H1 (cell line): Measurements from ENCODE around the gene CTTNBP2NL. TPM values are rescaled to one million over a fixed set of nuclear protein-coding genes. Genes with fewer than 3 reads are reported as not detected.

Experiments used
- CTCF ChIA-PET: fragments of 300-600 bp; sonication (Branson Sonifier 250); formaldehyde crosslinking; loops from one replicate; lab custom pipeline; 2021; ENCODE audit not compliant: partially characterized antibody; lab: Charles Lee
- POLR2A ChIA-PET: fragments of 300-600 bp; sonication (Branson Sonifier 250); formaldehyde crosslinking; loops from one replicate; lab custom pipeline; 2021; ENCODE audit warnings: inconsistent platforms; ENCODE audit not compliant: partially characterized antibody; lab: Charles Lee
- DNase-seq, 2 experiments: peaks; one replicate each; pipeline versions ENCODE4 v3.0.0 to v3.0.0-alpha.2; 2010 to 2022; ENCODE audit warnings: low spot score in 2 of 2, low read depth in 1 of 2, mixed read lengths in 1 of 2
- FAIRE-seq: peaks from 2 replicates; lab custom pipeline; 2011; peaks lifted over from hg19 to GRCh38; lab: Jason Lieb, UNC
- H2AFZ ChIP-seq: 2 replicates; pipeline ENCODE4 v1.8.1; 2012; ENCODE audit warnings: low read length, inconsistent platforms
- H2AK5ac ChIP-seq: 2 replicates; pipeline ENCODE4 v1.6.1; 2013; ENCODE audit warnings: low read depth, low read length
- H2BK120ac ChIP-seq: replicated peaks from 2 replicates; pipeline ENCODE3; 2013; ENCODE audit warnings: low read depth, low read length, inconsistent platforms
- H2BK12ac ChIP-seq: 2 replicates; pipeline ENCODE4 v1.6.1; 2013; ENCODE audit warnings: low read depth, low read length
- H2BK15ac ChIP-seq: 2 replicates; pipeline ENCODE4 v1.6.1; 2013; ENCODE audit warnings: low read length
- H2BK20ac ChIP-seq: 2 replicates; pipeline ENCODE4 v1.6.1; 2013; ENCODE audit warnings: low read length
- H2BK5ac ChIP-seq: 2 replicates; pipeline ENCODE4 v1.6.1; 2013; ENCODE audit warnings: low read depth, low read length
- H3K14ac ChIP-seq: 2 replicates; pipeline ENCODE4 v1.6.1; 2013; ENCODE audit warnings: inconsistent platforms; ENCODE audit not compliant: insufficient read length
- H3K18ac ChIP-seq: 2 replicates; pipeline ENCODE4 v1.6.1; 2013; ENCODE audit warnings: low read length; ENCODE audit errors: extremely low read depth
- H3K23ac ChIP-seq: 2 replicates; pipeline ENCODE4 v1.6.1; 2013; ENCODE audit warnings: inconsistent platforms; ENCODE audit not compliant: insufficient read length
- H3K23me2 ChIP-seq: 2 replicates; pipeline ENCODE4 v1.6.1; 2013; ENCODE audit warnings: low read depth, low read length
- H3K27ac ChIP-seq: 2 replicates; pipeline ENCODE4 v1.6.1; 2011; ENCODE audit warnings: low read depth, low read length, inconsistent platforms
- H3K27me3 ChIP-seq, 4 experiments: replicated peaks in 1 of 4; 1 replicate in 1 of 4; 2 replicates in 3 of 4; pipeline versions ENCODE4 v1.6.1 to v1.8.1; 2011 to 2013; ENCODE audit warnings: low read length in 3 of 4, mild to moderate bottlenecking in 3 of 4, inconsistent platforms in 2 of 4, mixed read lengths in 2 of 4, moderate library complexity in 1 of 4; ENCODE audit not compliant: control insufficient read depth in 3 of 4, insufficient read depth in 3 of 4; ENCODE audit errors: extremely low read depth in 1 of 4
- H3K36me3 ChIP-seq, 4 experiments: 2 replicates each; pipeline versions ENCODE4 v1.6.1 to v1.8.1; 2011 to 2013; ENCODE audit warnings: mild to moderate bottlenecking in 4 of 4, low read length in 3 of 4, moderate library complexity in 2 of 4, control low read depth in 1 of 4, inconsistent platforms in 1 of 4; ENCODE audit not compliant: insufficient read depth in 4 of 4, control insufficient read depth in 2 of 4
- H3K4ac ChIP-seq: replicated peaks from 2 replicates; pipeline ENCODE3; 2013; ENCODE audit warnings: low read length, low read depth, mixed read lengths, inconsistent platforms; ENCODE audit not compliant: insufficient read length
- H3K4me1 ChIP-seq, 4 experiments: replicated peaks in 1 of 4; 1 replicate in 1 of 4; 2 replicates in 3 of 4; pipeline versions ENCODE4 v1.6.1 to v1.8.1; 2011 to 2013; ENCODE audit warnings: low read length in 3 of 4, inconsistent platforms in 2 of 4, mixed read lengths in 1 of 4; ENCODE audit not compliant: insufficient read depth in 4 of 4, control insufficient read depth in 3 of 4
- H3K4me2 ChIP-seq, 2 experiments: 2 replicates each; pipeline versions ENCODE4 v1.6.1 to v1.8.1; 2011 to 2013; ENCODE audit warnings: low read depth in 2 of 2, low read length in 2 of 2, control low read depth in 1 of 2, inconsistent platforms in 1 of 2, mild to moderate bottlenecking in 1 of 2; ENCODE audit not compliant: insufficient read depth in 1 of 2
- H3K4me3 ChIP-seq, 4 experiments: fragments of 200-600, 300-600 bp in 1 of 4; sonication (generic), shearing (Covaris generic), sonication (Bioruptor Twin) in 1 of 4; 2 replicates each; pipeline versions ENCODE4 v1.5.1 to v1.8.1; 2011 to 2016; ENCODE audit warnings: low read length in 4 of 4, low read depth in 3 of 4, control low read depth in 2 of 4, inconsistent platforms in 2 of 4, mild to moderate bottlenecking in 2 of 4, mixed read lengths in 1 of 4, moderate library complexity in 1 of 4; ENCODE audit not compliant: insufficient read depth in 2 of 4; ENCODE audit errors: extremely low read depth in 1 of 4
- H3K56ac ChIP-seq: replicated peaks from 2 replicates; pipeline ENCODE3; 2013; ENCODE audit warnings: low read depth, mild to moderate bottlenecking, mixed read lengths, low read length, inconsistent platforms; ENCODE audit not compliant: insufficient read length
- H3K79me1 ChIP-seq: 2 replicates; pipeline ENCODE4 v1.6.1; 2013; ENCODE audit warnings: low read depth, low read length, control low read depth
- H3K79me2 ChIP-seq, 2 experiments: 2 replicates each; pipeline versions ENCODE4 v1.6.1 to v1.8.1; 2012 to 2013; ENCODE audit warnings: low read length in 2 of 2, mild to moderate bottlenecking in 2 of 2, inconsistent platforms in 1 of 2; ENCODE audit not compliant: insufficient read depth in 2 of 2, control insufficient read depth in 1 of 2
- H3K9ac ChIP-seq, 4 experiments: replicated peaks in 1 of 4; 1 replicate in 1 of 4; 2 replicates in 3 of 4; pipeline versions ENCODE4 v1.6.1 to v1.8.1; 2011 to 2013; ENCODE audit warnings: low read depth in 3 of 4, low read length in 3 of 4, control low read depth in 2 of 4, mild to moderate bottlenecking in 2 of 4, moderate library complexity in 2 of 4, inconsistent platforms in 1 of 4; ENCODE audit errors: extremely low read depth in 1 of 4
- H3K9me3 ChIP-seq, 2 experiments: 2 replicates each; pipeline versions ENCODE4 v1.6.1 to v1.8.1; 2012 to 2013; ENCODE audit warnings: mild to moderate bottlenecking in 2 of 2, moderate library complexity in 2 of 2, control low read depth in 1 of 2, inconsistent platforms in 1 of 2, low read depth in 1 of 2, low read length in 1 of 2, mixed read lengths in 1 of 2; ENCODE audit not compliant: insufficient read depth in 2 of 2
- H4K20me1 ChIP-seq, 2 experiments: replicated peaks in 1 of 2; 2 replicates each; pipeline versions ENCODE3 to v1.8.1; 2011 to 2013; ENCODE audit warnings: inconsistent platforms in 2 of 2, low read length in 2 of 2, mild to moderate bottlenecking in 1 of 2; ENCODE audit not compliant: insufficient read depth in 2 of 2, control insufficient read depth in 1 of 2
- H4K5ac ChIP-seq: 2 replicates; pipeline ENCODE4 v1.6.1; 2013; ENCODE audit warnings: low read length, low read depth, mixed read lengths, inconsistent platforms; ENCODE audit not compliant: insufficient read length
- H4K8ac ChIP-seq: 2 replicates; pipeline ENCODE4 v1.8.0; 2013; ENCODE audit warnings: mild to moderate bottlenecking, moderate library complexity, low read length, inconsistent platforms; ENCODE audit not compliant: insufficient read depth; ENCODE audit errors: extremely low read depth
- H4K91ac ChIP-seq: replicated peaks from 2 replicates; pipeline ENCODE3; 2013; ENCODE audit warnings: low read length, mixed read lengths, inconsistent platforms; ENCODE audit not compliant: insufficient read length
- CBX5 ChIP-seq: fragments of 300-800, 300-1000 bp; sonication (generic); IDR thresholded peaks from 2 replicates; pipeline ENCODE4 v1.7.1; 2016; ENCODE audit warnings: antibody characterized with exemption, low read length, low read depth
- CBX8 ChIP-seq: fragments of 300-800, 300-1000 bp; sonication (generic); IDR thresholded peaks from 2 replicates; pipeline ENCODE4 v1.7.1; 2016; ENCODE audit warnings: low read depth, low read length, borderline replicate concordance
- JUND ChIP-seq: IDR thresholded peaks from 2 replicates; pipeline ENCODE4 v1.6.1; 2011; ENCODE audit warnings: mild to moderate bottlenecking, improper control_type of control experiment, low read length
- POLR2AphosphoS5 ChIP-seq: IDR thresholded peaks from 2 replicates; pipeline ENCODE4 v1.6.1; 2011; ENCODE audit warnings: low read depth, low read length
- RBBP5 ChIP-seq: IDR thresholded peaks from 2 replicates; pipeline ENCODE4 v1.7.1; 2012; ENCODE audit warnings: low read depth, mild to moderate bottlenecking, inconsistent platforms, low read length, moderate library complexity, borderline replicate concordance
- SIX5 ChIP-seq: IDR thresholded peaks from 2 replicates; pipeline ENCODE4 v1.6.1; 2011; ENCODE audit warnings: mild to moderate bottlenecking, low read depth, low read length
- SUZ12 ChIP-seq: fragments of 200-600 bp; sonication (generic); IDR thresholded peaks from 2 replicates; pipeline ENCODE4 v1.6.1; 2012; ENCODE audit warnings: mild to moderate bottlenecking, inconsistent platforms, low read length, moderate library complexity, mixed read lengths
- WGBS, 2 experiments: shearing (Covaris generic) in 1 of 2; methylation state at CpG; one replicate each; pipeline versions ENCODE4 v1.1.6 to v1.1.7; 2013 to 2015; ENCODE audit warnings: low lambda C conversion rate in 2 of 2, mixed read lengths in 2 of 2, inconsistent platforms in 1 of 2, low coverage in 1 of 2, missing lambda C conversion rate in 1 of 2; ENCODE audit not compliant: insufficient replicate concordance in 2 of 2, insufficient coverage in 1 of 2, insufficient read length in 1 of 2; ENCODE audit errors: extremely low coverage in 1 of 2, missing lambda C conversion rate in 1 of 2; 5-methylcytosine and 5-hydroxymethylcytosine counted together
- polyA plus RNA-seq, 7 experiments: library from polyadenylated mRNA; depleted of rRNA in 3 of 7; stranded (reverse) in 5 of 7; unstranded in 2 of 7; fragments of >200 nt in 5 of 7; fragments of 200-250 nt in 2 of 7; gene quantifications; 1 replicate in 5 of 7; 2 replicates in 1 of 7; 4 replicates in 1 of 7; pipeline versions ENCODE4 v1.2.1 to v1.2.3, GENCODE V29; 2011 to 2013; ENCODE audit warnings: missing spikeins in 2 of 7, mixed read lengths in 2 of 7
- total RNA-seq: library from RNA; stranded (reverse); fragmentation: NEBNext Ultra II Directional; extraction: Animal tissue kit (Norgen Biotek cat#: 25700); gene quantifications from 2 replicates; pipeline ENCODE4 v1.2.1, GENCODE V29; 2021
- TF ChIP-seq, protein P1 (sequence below): IDR thresholded peaks from 2 replicates; pipeline ENCODE4 v1.6.1; 2012; ENCODE audit warnings: low read length, inconsistent platforms
- TF ChIP-seq, protein P2 (sequence below): IDR thresholded peaks from 2 replicates; pipeline ENCODE4 v1.6.1; 2011; ENCODE audit warnings: low read depth, mild to moderate bottlenecking, low read length; ENCODE audit not compliant: insufficient read depth
- TF ChIP-seq, protein P3 (sequence below): IDR thresholded peaks from 2 replicates; pipeline ENCODE4 v1.6.1; 2012; ENCODE audit warnings: inconsistent platforms

The CTTNBP2NL gene
- total and polyA plus RNA-seq, 2 of the 8 experiments (the other 6 are each of a cell fraction or from before 2014, with no cell fraction given) = 6.4 to 35.1 TPM

DNA sequence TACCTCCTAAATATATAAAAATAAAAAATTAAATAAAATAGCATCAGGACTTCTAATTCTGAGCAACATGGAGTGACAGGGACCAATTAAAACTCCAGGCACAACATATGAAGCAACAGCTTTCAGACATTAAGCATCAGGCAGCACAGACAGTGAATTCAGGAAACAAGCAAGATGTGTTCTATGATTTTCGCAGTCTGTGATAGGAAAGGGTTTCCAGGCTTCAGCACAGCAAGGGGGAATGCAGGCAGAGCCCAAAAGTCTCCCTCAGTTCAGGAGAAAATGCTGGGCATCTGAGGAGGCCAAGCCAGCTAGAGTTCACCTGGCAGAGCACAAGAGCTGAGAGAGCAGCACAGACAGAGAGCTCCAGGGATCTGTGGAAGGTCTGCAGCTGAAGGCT is 22.2 kb upstream of the CTTNBP2NL start:
- no peak overlapping the region for H4K8ac ChIP-seq
- H3K36me3 ChIP-seq = no peaks in the 10 kb centered on the region
- H4K91ac ChIP-seq = no peak overlapping the region
- no peak overlapping the region for H2BK15ac ChIP-seq
- H3K4ac ChIP-seq = no peak overlapping the region
- FAIRE-seq (no peak), DNase-seq (no peak)
- no peaks in the 10 kb centered on the region for H3K79me2 ChIP-seq
- H3K56ac ChIP-seq = no peak overlapping the region
- H2BK12ac ChIP-seq = no peak overlapping the region
- no peaks in the 10 kb centered on the region for H3K23me2 ChIP-seq
- POLR2A ChIA-PET = interaction anchor here (0.8 kb wide), 1 partner anchor 137 kb away, joined by 3 read pairs; no protein-coding TSS in a partner anchor
- H3K4me2 ChIP-seq = no peak overlapping the region
- no peak overlapping the region for H2BK120ac ChIP-seq
- no peak overlapping the region for H3K9ac ChIP-seq
- H3K14ac ChIP-seq = no peak overlapping the region
- no peak overlapping the region for H3K18ac ChIP-seq
- no peak overlapping the region for H3K23ac ChIP-seq
- H3K4me1 ChIP-seq = no peaks in the 10 kb centered on the region
- no peak overlapping the region for H3K4me3 ChIP-seq
- 86% methylated on average over 1 of the region's 1 CpG; no CpG with 5 or more reads in 1 of the 2 experiments for WGBS, 2 experiments
- no peak overlapping the region for H2AK5ac ChIP-seq
- no peak overlapping the region for H3K27ac ChIP-seq
- H4K5ac ChIP-seq = no peak overlapping the region
- H3K27me3 ChIP-seq = no peaks in the 10 kb centered on the region
- H3K79me1 ChIP-seq = no peaks in the 10 kb centered on the region
- no peak overlapping the region for H2BK5ac ChIP-seq
- H3K9me3 ChIP-seq = no peaks in the 10 kb centered on the region
- CTCF ChIA-PET = interaction anchor here (1.5 kb wide), 1 partner anchor 15 kb away, joined by 4 read pairs; no protein-coding TSS in a partner anchor
- H4K20me1 ChIP-seq = no peaks in the 10 kb centered on the region
- no peak overlapping the region for H2BK20ac ChIP-seq
- H2AFZ ChIP-seq = 0 out of 2 replicates have a peak overlapping the region, but pooled peaks have one; percentile 69
- TF ChIP-seq SUZ12 (no peak), CBX5 (no peak), SIX5 (no peak), RBBP5 (no peak), POLR2AphosphoS5 (no peak), CBX8 (no peak), JUND (no peak)
- TF ChIP-seq, protein P1, sequence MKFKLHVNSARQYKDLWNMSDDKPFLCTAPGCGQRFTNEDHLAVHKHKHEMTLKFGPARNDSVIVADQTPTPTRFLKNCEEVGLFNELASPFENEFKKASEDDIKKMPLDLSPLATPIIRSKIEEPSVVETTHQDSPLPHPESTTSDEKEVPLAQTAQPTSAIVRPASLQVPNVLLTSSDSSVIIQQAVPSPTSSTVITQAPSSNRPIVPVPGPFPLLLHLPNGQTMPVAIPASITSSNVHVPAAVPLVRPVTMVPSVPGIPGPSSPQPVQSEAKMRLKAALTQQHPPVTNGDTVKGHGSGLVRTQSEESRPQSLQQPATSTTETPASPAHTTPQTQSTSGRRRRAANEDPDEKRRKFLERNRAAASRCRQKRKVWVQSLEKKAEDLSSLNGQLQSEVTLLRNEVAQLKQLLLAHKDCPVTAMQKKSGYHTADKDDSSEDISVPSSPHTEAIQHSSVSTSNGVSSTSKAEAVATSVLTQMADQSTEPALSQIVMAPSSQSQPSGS = no peak
- TF ChIP-seq, protein P2, sequence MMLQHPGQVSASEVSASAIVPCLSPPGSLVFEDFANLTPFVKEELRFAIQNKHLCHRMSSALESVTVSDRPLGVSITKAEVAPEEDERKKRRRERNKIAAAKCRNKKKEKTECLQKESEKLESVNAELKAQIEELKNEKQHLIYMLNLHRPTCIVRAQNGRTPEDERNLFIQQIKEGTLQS = no peak
- TF ChIP-seq, protein P3, sequence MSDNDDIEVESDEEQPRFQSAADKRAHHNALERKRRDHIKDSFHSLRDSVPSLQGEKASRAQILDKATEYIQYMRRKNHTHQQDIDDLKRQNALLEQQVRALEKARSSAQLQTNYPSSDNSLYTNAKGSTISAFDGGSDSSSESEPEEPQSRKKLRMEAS = no peak
